IPS-15b (cell line): ENCODE results near the gene KIF26B.

Experiments
- H3K27me3 ChIP-seq: one replicate; pipeline ENCODE4 v1.6.1; 2013; ENCODE audit warnings: low read length; ENCODE audit not compliant: control insufficient read depth, insufficient read depth
- H3K36me3 ChIP-seq: one replicate; pipeline ENCODE4 v1.6.1; 2013; ENCODE audit warnings: low read length; ENCODE audit not compliant: control insufficient read depth, insufficient read depth
- H3K4me1 ChIP-seq: one replicate; pipeline ENCODE4 v1.6.1; 2013; ENCODE audit warnings: mild to moderate bottlenecking, low read length; ENCODE audit not compliant: control insufficient read depth, insufficient read depth
- H3K4me3 ChIP-seq: one replicate; pipeline ENCODE4 v1.5.1; 2013; ENCODE audit warnings: low read depth, low read length
- H3K9ac ChIP-seq: one replicate; pipeline ENCODE4 v1.6.1; 2013; ENCODE audit warnings: low read depth, mild to moderate bottlenecking, low read length
- H3K9me3 ChIP-seq: one replicate; pipeline ENCODE4 v1.6.1; 2013; ENCODE audit warnings: mild to moderate bottlenecking, low read length; ENCODE audit not compliant: control insufficient read depth, insufficient read depth

KIF26B gene

GRCh38 chr1:245503548-245503947, 348.8 kb downstream of the KIF26B start:
- H3K36me3 ChIP-seq = no peaks in the 10 kb centered on the region
- H3K9me3 ChIP-seq = no peaks in the 10 kb centered on the region
- H3K27me3 ChIP-seq = no peaks in the 10 kb centered on the region
- H3K4me3 ChIP-seq = no peak overlapping the region
- no peaks in the 10 kb centered on the region for H3K4me1 ChIP-seq
- H3K9ac ChIP-seq = no peak overlapping the region

GRCh38 chr1:245510144-245510543, 355.4 kb downstream of the KIF26B start:
- peaks cover 7% of the 10 kb centered on the region for H3K4me1 ChIP-seq
- no peaks in the 10 kb centered on the region for H3K36me3 ChIP-seq
- H3K9ac ChIP-seq = no peak overlapping the region
- no peak overlapping the region for H3K4me3 ChIP-seq
- H3K9me3 ChIP-seq = no peaks in the 10 kb centered on the region
- no peaks in the 10 kb centered on the region for H3K27me3 ChIP-seq

- Histone ChIP-seq H3K27me3 (no peaks in the 10 kb centered on the region), H3K36me3 (no peaks in the 10 kb centered on the region), H3K9ac (no peak overlapping the region), H3K9me3 (no peaks in the 10 kb centered on the region), H3K4me3 (no peak overlapping the region), H3K4me1 (peaks cover 7% of the 10 kb centered on the region)
Measured at GRCh38 chr1:245512181-245512888, 357.6 kb downstream of the KIF26B start.

GRCh38 chr1:245512980-245513578, 358.3 kb downstream of the KIF26B start:
- no peaks in the 10 kb centered on the region for H3K36me3 ChIP-seq
- H3K4me3 ChIP-seq = no peak overlapping the region
- peaks cover 7% of the 10 kb centered on the region for H3K4me1 ChIP-seq
- no peaks in the 10 kb centered on the region for H3K9me3 ChIP-seq
- no peak overlapping the region for H3K9ac ChIP-seq
- H3K27me3 ChIP-seq = no peaks in the 10 kb centered on the region

- Histone ChIP-seq H3K9ac (no peak overlapping the region), H3K27me3 (no peaks in the 10 kb centered on the region)
Measured at GRCh38 chr1:245516284-245516759, 361.5 kb downstream of the KIF26B start.

GRCh38 chr1:245520611-245521010, 365.8 kb downstream of the KIF26B start:
- H3K9ac ChIP-seq = no peak overlapping the region
- H3K36me3 ChIP-seq = no peaks in the 10 kb centered on the region
- H3K4me1 ChIP-seq = no peaks in the 10 kb centered on the region
- H3K4me3 ChIP-seq = no peak overlapping the region
- no peaks in the 10 kb centered on the region for H3K9me3 ChIP-seq
- H3K27me3 ChIP-seq = no peaks in the 10 kb centered on the region

More at GRCh38 chr1:245516284-245516759, 361.5 kb downstream of the KIF26B start:
- H3K4me3 ChIP-seq = no peak overlapping the region
- no peaks in the 10 kb centered on the region for H3K36me3 ChIP-seq
- H3K9me3 ChIP-seq = no peaks in the 10 kb centered on the region
- peaks cover 7% of the 10 kb centered on the region for H3K4me1 ChIP-seq

- no peaks in the 10 kb centered on the region for H3K27me3 ChIP-seq
- no peak overlapping the region for H3K9ac ChIP-seq
- H3K4me3 ChIP-seq = no peak overlapping the region
- no peaks in the 10 kb centered on the region for H3K36me3 ChIP-seq
- H3K9me3 ChIP-seq = no peaks in the 10 kb centered on the region
- H3K4me1 ChIP-seq = no peaks in the 10 kb centered on the region
Measured at GRCh38 chr1:245526141-245526540, 371.4 kb downstream of the KIF26B start.

- no peaks in the 10 kb centered on the region for H3K4me1 ChIP-seq
- no peaks in the 10 kb centered on the region for H3K27me3 ChIP-seq
- H3K36me3 ChIP-seq = no peaks in the 10 kb centered on the region
- H3K9ac ChIP-seq = no peak overlapping the region
- H3K9me3 ChIP-seq = no peaks in the 10 kb centered on the region
- no peak overlapping the region for H3K4me3 ChIP-seq
Measured at GRCh38 chr1:245528258-245528635, 373.5 kb downstream of the KIF26B start.

GRCh38 chr1:245530937-245531336, 376.2 kb downstream of the KIF26B start:
- Histone ChIP-seq H3K27me3 (no peaks in the 10 kb centered on the region), H3K36me3 (no peaks in the 10 kb centered on the region), H3K4me1 (no peaks in the 10 kb centered on the region), H3K9me3 (no peaks in the 10 kb centered on the region), H3K9ac (no peak overlapping the region), H3K4me3 (no peak overlapping the region)

- H3K9me3 ChIP-seq = no peaks in the 10 kb centered on the region
- H3K9ac ChIP-seq = no peak overlapping the region
- no peaks in the 10 kb centered on the region for H3K36me3 ChIP-seq
- H3K4me1 ChIP-seq = peaks cover 2% of the 10 kb centered on the region
- no peaks in the 10 kb centered on the region for H3K27me3 ChIP-seq
- no peak overlapping the region for H3K4me3 ChIP-seq
Measured at GRCh38 chr1:245537992-245538391, 383.2 kb downstream of the KIF26B start.

- Histone ChIP-seq H3K4me1 (peaks cover 2% of the 10 kb centered on the region), H3K4me3 (no peak overlapping the region), H3K9ac (no peak overlapping the region), H3K9me3 (no peaks in the 10 kb centered on the region), H3K36me3 (no peaks in the 10 kb centered on the region), H3K27me3 (no peaks in the 10 kb centered on the region)
Measured at GRCh38 chr1:245538671-245539070, 383.9 kb downstream of the KIF26B start.

GRCh38 chr1:245541369-245541768, 386.6 kb downstream of the KIF26B start:
- Histone ChIP-seq H3K27me3 (no peaks in the 10 kb centered on the region), H3K4me1 (peaks cover 2% of the 10 kb centered on the region), H3K4me3 (no peak overlapping the region), H3K36me3 (no peaks in the 10 kb centered on the region), H3K9me3 (no peaks in the 10 kb centered on the region), H3K9ac (no peak overlapping the region)
